Right renal cortex interstitium (tissue), 3 donors: ENCODE data around the gene NECTIN4. TPM values are rescaled to one million over a fixed set of nuclear protein-coding genes. Genes with fewer than 3 reads are reported as not detected.

Source experiments
- DNase-seq, 3 donors: peaks; one replicate each; pipeline ENCODE4 v3.0.0-alpha.2; 2013; ENCODE audit warnings: low read depth in 3 of 3, low spot score in 2 of 3
- polyA plus RNA-seq, 3 donors: library from polyadenylated mRNA; unstranded; fragments of 120-200 nt; gene quantifications; one replicate each; pipeline ENCODE4 v1.2.1, GENCODE V29; 2013; ENCODE audit not compliant: insufficient read length in 3 of 3

NECTIN4 gene
- polyA plus RNA-seq, 3 donors: 1.4 to 3.9 (median 3.5) TPM

- DNase-seq: no peak
Observed at GRCh38 chr1:161083748-161084596, 5.4 kb downstream of the NECTIN4 start.

DNA sequence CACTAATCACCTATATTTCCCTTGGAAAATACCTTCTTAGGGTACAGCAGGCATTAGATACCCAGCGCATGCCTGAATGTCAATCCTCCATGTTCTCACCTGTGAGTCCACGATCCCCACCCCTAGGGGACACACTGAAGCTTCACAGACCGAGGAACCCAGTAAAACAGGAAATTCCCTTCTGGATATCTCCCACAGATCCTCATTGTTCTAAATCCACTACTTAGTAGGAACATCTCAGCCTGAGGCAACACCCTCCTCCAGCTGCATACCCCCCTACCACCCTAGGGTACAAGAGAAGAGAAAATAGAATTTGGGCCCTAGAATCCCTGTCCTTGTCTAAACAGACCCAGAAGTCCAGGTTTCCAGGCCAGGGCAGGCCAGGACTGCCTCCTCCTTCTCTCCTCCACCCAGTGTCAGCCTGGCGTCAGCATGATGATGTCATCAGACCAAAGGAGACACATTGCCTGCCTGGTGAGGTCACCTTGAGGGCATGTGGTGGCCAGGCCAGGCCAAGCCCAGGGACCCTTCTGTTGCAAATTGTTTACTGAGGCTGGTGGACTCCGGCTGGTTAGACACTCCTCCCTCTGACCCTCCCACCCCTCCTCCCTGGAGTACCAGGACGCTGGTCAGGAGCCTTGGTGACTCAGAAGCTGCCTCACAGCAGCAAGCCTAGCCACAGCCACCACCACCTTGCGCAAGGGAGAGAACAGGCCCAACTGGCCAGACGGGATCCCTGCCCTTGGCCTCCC lies 6.2 kb downstream of the NECTIN4 start:
- DNase-seq: no peak

DNA sequence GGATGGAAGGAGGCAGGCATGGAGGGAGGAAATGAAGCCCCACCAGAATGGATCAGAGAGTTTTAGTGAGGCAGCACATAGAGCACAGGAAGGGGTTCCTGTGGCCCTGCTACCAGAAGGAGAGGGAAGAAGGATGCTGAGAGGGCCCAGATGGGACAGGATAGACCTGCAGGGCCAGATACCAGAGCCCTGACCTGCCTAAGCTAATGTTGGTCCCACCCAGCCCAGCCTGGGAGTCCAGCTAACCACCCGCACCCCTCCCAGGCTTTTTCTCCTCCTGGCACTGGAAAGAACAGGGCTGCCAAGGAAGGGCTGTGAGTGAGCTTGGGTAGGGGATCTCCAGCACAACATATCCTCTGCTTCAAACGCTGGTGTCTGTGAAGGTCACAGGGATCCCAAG lies 6.9 kb downstream of the NECTIN4 start:
- no peak for DNase-seq

GRCh38 chr1:161081519-161081918 lies 7.8 kb downstream of the NECTIN4 start:
- no peak for DNase-seq

- no peak for DNase-seq
Observed at GRCh38 chr1:161080441-161081405, 8.6 kb downstream of the NECTIN4 start.

GRCh38 chr1:161079436-161080110 lies 9.8 kb downstream of the NECTIN4 start:
- DNase-seq: no peak

GRCh38 chr1:161077426-161077825 lies 11.9 kb downstream of the NECTIN4 start:
- no peak for DNase-seq

GRCh38 chr1:161076410-161076809 lies 12.9 kb downstream of the NECTIN4 start:
- DNase-seq: no peak

DNA sequence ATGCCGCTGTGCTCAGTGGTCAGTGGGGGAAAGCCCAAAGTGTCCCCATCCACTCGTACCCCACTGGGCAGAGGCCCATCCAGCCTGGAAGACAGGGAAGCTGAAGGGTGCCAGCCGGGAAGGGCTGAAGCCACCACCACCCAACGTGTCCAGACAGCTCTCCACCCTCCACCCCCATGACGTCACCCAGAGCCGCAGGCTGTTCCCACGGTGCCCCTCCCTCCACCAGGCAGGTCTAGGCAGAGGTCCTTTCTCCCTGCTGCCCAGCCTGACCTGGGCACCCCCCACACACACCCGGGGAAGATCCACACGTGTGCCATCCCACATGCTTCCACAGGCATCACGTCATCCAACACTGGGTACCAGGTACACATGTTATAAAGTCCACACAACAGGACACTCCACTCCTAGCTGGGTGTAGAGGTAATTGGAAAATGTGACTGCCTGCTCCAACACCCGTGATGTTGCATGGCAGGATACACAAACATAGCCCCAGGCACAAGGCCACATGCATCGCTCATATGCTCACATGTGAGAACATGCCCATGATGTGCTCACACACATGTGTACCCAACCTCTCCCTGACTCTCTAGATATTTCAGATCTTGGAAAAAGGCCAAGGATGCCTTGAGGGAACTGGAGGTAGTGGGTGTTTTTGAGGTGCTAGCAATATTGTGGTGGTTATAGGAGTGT lies 14.5 kb downstream of the NECTIN4 start:
- DNase-seq: no peak

GRCh38 chr1:161073474-161074121 lies 15.8 kb downstream of the NECTIN4 start:
- DNase-seq: no peak

GRCh38 chr1:161072751-161073449 lies 16.5 kb downstream of the NECTIN4 start:
- no peak for DNase-seq

- DNase-seq: no peak
Observed at GRCh38 chr1:161071886-161072371, 17.4 kb downstream of the NECTIN4 start.

DNA sequence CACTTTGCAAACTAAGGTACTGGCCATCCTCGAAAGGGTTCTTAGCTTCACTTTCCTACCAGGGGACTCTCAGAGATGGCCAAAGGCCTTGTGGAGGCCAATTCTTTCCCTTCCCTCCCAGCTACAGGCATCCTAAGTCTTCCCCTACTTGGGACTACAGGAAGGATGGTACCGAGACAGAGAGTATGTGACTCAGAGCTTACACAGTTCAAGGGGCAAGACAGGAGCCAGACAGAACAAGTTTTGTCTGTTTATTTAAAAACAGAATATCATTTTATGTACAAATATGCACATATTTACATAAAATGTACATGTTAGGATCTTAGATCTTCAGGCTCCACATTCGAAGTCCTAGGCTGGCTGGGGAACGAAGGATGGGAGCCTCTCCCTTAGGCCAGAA lies 18.6 kb downstream of the NECTIN4 start:
- DNase-seq: no peak

- no peak for DNase-seq
Observed at GRCh38 chr1:161069731-161070270, 19.6 kb downstream of the NECTIN4 start, which contains the start of gene ARHGAP30. ARHGAP30 (minus strand) TSS chr1:161069891; CDS start chr1:161069624, 267 bp downstream.

DNA sequence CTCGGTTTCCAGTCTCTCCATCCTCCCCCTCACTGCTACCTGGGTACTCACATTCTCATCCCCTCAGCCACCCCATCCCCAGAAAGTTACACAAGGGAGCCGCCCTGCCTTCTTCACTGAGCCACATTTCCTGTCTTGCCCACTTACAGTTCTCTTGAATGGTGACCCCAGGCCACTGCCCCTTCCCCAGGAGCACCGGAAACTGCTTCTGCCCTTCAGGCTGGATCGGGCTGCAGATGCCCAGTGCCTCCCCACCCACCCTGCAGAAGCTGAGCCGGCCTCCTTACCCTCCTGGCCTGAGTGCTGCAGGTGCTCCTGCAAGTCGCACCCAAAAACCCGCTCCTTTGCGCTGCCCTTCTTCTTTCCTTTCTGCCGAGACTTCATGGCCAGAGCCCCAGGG lies 20.1 kb downstream of the NECTIN4 start:
- DNase-seq: no peak

DNA sequence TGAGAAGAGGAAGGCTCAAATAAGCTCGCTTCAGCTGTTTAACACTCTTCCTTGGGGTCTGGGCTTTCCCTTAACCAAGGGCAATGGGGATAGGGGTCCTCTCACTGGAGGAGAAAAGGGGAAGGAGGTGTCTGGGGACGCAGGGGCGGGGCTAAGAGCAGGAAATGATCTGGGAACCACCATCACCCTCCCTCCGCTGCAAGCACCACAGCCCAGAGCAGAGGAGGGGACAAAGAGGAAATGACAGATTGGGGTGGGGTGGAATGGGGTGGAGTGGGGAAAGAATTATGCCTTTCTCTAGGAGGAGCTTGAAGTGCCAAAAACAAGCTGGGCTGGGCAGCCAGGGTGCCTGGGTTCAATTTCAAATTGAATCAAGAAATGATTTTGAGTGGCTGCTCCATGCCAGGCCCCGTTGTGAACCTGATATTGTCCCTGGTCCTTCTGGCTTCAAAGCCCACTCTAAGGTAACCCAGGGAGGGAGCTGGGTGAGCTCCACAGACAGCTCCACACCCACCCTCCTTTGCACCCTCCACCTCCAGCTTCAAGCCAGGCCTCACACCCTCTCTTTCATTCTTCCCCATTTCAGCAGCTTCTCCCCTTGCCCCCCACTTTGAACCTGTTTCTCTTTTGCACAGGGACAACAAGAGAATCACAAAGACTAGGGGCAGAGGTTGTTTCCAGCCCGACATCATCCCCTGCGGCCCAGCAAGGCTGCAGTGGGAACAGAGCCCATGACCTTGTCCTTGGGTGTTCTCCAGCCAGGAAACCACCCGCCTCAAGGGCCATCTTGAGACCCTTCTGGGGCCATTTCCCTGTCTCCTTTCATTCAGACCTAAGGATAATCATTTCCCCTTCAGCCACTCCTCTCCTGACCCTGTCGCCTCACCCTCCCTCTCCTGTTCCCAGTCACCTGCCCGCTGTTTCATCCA lies 20.8 kb downstream of the NECTIN4 start:
- no peak for DNase-seq

DNA sequence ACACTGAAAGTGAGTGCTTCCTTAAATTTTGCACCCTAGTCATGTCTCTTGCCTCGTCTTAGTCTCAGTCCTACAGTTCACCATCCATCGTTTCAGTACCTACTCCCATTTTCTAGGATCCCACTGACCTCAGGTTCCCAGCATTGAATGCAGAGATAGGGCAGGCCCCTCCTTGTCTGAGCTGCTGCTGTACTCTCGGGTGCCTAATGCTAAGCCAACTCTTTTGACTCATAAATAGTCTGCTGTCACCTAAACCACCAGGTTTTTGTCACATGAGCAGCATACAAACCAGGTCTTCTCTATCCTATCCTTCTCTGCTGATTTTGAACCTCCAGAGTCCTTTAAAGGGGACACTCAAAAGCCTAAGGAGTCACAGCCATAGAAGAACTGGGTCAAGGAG lies 22.7 kb downstream of the NECTIN4 start:
- DNase-seq: no peak
